Measurements from ENCODE around the gene CACFD1.

- TF ChIP-seq, protein P1, sequence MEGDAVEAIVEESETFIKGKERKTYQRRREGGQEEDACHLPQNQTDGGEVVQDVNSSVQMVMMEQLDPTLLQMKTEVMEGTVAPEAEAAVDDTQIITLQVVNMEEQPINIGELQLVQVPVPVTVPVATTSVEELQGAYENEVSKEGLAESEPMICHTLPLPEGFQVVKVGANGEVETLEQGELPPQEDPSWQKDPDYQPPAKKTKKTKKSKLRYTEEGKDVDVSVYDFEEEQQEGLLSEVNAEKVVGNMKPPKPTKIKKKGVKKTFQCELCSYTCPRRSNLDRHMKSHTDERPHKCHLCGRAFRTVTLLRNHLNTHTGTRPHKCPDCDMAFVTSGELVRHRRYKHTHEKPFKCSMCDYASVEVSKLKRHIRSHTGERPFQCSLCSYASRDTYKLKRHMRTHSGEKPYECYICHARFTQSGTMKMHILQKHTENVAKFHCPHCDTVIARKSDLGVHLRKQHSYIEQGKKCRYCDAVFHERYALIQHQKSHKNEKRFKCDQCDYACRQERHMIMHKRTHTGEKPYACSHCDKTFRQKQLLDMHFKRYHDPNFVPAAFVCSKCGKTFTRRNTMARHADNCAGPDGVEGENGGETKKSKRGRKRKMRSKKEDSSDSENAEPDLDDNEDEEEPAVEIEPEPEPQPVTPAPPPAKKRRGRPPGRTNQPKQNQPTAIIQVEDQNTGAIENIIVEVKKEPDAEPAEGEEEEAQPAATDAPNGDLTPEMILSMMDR (conservative IDR thresholded peaks at IDR 0.05; ENCODE audit: low read length), result no peak
- no peak for TF ChIP-seq EZH2phosphoT487 (IDR thresholded peaks at IDR 0.05; ENCODE audit: borderline replicate concordance, low read depth, low read length)
Observed at GRCh38 chr9:133476036-133476931, 16.5 kb downstream of the CACFD1 start.

All from OCI-LY7 (cell line).